GM19351 (cell line): ENCODE measurements around the gene TESK2.
"Not testable (repeated sequence)": the region's sequence is repeated elsewhere in the genome, so short reads cannot be mapped to it uniquely, and the experiment has no call there.

Source experiments
- ATAC-seq: cut with Tn5 transposase; IDR thresholded peaks from one replicate; pipeline ENCODE4 v1.9.1; 2021; ENCODE audit warnings: mild to moderate bottlenecking, moderate library complexity; ENCODE audit not compliant: unreplicated experiment

TESK2 gene

GRCh38 chr1:45474194-45474593 is 16.8 kb downstream of the TESK2 start:
- ATAC-seq, result not testable (repeated sequence)

DNA sequence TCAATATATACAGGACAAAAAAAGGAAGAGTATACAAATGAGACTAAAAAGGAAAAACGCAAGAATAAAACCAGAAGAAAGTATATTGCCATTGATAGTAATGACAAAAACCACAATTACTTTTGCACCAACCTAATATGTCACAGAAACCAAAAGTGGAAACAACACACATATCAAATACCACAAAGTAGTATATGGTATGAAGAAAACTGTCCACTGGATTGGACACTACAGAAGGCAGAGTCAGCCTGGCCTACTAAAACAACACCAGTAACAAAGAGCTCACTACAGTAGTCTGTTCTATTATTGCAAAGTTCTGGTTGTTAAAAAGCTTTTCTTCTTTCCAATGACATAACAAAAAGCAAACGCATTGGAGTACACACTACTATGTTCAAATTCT is 17.7 kb downstream of the TESK2 start:
- peak; percentile 53 for ATAC-seq

DNA sequence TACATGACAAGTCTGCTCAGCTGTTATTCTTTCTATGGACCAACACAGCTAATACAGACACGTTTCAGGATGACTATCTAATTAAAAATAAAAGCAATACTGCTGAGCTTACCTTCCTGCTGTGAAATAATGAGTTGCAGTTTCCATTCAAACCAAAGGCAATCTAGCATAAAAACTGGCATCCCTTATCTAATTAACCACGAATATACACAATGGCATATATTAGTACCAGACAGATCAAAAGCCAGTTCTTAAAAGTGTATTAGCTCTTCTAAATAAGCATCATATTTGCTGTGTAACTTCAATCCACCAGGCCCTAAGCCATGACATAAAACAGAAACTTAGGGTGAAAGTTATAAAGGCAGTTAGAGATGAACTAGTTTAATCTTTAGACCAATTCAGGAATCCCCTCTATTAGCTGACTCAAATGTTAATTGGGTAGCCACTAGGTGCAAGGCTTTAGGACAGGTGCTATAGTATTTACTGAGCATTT is 20.6 kb downstream of the TESK2 start:
- no peak for ATAC-seq

- peak; percentile 54 for ATAC-seq
Observed at GRCh38 chr1:45467353-45467752, 23.6 kb downstream of the TESK2 start.

DNA sequence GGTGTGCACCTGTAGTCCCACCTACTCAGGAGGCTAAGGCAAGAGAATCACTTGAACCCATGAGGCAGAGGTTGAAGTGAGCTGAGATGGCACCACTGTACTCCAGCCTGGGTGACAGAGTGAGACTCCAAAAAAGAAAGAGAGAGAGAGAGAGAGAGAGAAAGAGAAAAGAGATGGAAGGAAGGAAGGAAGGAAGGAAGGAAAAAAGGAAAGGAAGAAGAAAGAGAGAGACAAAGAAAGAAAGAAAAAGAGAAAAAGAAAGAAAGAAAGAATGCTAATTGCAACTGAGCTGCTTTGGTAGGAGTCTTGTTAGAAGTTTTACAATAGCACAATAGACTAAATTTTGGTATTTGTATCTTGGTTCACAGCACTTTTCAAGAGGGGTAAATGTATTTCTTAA is 25.7 kb downstream of the TESK2 start:
- ATAC-seq, result no peak

DNA sequence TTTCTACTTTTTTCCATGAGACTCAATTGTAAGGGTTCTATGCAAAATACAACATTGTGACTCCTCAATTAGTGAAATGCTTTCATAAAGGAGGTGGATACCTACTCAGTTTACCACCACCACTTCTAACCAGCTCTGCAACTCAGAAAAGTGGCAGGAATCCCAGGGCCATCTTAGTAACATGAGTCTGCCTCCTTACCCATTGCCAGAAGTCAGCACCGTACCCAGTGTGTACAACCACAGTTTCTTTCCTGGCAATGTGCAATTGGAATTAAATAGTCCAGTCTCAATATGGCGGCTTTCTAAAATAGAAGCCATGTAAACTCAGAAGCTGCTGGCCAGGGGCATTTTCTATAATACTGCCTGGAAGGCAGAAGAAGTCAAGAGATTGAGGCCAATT is 32.1 kb downstream of the TESK2 start:
- ATAC-seq, result no peak

DNA sequence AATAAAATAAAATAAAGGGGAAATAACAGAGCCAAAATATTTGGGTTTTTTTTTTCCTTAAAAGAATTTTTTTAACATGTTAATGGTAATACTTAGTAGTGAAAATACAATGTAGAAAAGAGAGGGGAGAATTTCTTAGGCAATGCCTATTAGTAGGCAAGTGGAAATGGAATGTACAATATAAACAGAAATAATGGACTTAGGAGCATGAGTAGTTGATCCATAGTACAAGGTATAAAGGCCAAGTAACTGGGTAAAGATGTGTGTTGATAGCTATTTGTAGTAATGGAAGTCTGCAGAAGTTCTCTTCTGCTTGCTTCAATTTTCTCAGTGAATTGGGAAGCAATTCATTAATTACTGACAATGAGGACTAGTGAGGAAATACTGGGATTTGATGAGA is 34.4 kb downstream of the TESK2 start:
- ATAC-seq, result no peak

DNA sequence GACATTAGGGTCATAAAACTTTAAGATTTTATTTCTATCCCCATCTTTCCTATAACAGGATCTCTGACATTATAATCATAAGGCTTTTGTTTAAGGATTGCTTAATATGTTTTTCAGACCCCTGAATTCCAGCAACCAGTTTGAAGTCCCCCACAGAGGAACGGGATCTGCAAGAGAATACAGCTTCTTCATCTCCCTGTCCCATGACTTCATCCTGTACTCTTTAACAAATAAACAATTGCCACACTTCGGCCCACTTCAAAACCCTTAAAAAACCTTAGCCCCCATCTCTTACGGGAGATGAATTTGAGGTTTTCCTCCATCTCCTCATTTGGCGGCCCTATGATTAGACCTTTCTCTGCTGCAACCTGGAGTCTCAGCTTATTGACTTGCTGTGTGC is 35.8 kb downstream of the TESK2 start:
- no peak for ATAC-seq

- ATAC-seq, result no peak
Observed at GRCh38 chr1:45454464-45454863, 36.5 kb downstream of the TESK2 start.

DNA sequence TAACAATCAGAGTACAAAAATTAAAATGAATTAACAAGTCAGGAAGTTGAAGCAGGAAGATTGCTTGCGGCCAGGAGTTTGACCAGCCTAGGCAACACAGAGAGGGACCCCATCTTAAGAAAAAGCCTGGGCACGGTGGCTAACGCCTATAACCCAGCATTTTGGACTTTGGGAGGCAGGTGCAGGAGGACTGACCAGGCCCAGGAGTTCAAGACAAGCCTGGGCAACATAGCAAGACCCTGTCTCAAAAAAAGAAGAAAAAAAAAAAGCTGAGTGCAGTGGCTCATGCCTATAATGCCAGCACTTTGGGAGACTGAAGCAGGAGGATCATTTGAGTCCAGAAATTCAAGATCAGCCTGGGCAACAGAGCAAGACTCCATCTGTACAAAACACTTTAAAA is 38.5 kb downstream of the TESK2 start:
- ATAC-seq, result no peak

GRCh38 chr1:45448357-45448756 is 42.6 kb downstream of the TESK2 start:
- no peak for ATAC-seq

- ATAC-seq, result no peak
Observed at GRCh38 chr1:45446950-45447672, 43.9 kb downstream of the TESK2 start.

- no peak for ATAC-seq
Observed at GRCh38 chr1:45446530-45446929, 44.4 kb downstream of the TESK2 start.

DNA sequence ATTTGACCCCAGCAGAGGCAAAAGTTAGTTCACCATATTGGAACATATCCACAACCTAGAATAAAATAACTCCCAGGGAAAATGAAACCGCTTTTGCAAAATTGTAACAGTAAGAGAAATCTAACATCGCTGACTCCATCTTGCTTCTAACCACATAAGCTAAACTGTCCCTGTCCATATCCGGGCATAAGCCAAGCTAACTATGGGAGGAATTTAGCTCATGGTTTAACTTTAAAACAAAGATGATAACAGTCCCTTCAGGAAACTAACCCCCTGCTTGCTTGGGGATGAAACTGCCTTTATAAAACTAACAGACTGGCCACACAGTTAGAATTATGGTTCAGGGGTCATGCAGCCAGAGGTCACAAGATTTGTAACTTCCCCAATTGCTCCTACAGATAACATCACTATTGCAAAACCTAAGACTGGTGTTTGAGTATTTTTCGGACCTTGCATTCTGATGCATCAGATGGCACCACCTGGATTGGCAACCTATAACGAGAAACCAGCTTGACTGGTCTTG is 46.3 kb downstream of the TESK2 start:
- no peak for ATAC-seq

DNA sequence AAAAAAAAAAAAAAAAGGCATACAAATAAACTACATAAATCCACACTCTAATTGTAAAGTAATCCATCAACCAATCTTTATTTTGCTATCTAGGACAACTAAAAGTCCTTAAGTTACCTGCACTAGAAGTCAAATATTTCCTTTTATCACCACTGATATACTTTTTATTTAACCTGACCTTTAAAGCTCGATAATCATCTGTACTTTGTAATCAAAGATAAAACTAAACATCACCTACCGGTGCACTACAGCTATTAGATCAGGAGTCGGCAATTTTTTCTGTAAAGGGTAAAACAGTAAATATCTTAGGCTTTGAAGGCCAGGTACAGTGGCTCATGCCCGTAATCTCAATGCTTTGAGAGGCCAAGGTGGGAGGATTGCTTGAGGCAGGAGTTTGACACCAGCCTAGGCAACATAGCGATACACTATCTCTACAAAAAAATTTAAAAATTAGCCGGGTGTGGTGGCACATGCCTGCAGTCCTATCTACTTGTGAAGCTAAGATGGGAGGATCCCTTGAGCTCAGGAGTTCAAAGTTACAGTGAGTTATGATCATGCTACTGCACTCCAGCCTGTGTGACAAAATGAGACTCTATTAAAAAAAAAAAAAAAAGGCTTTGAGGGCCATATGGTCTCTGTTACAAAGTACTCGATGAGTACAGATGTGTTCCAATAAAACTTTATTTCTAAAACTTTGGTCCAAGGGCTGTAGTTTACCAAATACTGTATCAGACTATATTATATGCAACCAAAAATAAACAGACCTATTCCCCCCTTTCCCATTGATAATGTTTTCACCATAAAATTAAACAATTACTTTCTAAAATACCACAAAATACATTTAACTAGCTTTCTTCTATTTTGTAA is 47.1 kb downstream of the TESK2 start:
- ATAC-seq, result no peak

GRCh38 chr1:45442272-45442671 is 48.7 kb downstream of the TESK2 start:
- no peak for ATAC-seq

DNA sequence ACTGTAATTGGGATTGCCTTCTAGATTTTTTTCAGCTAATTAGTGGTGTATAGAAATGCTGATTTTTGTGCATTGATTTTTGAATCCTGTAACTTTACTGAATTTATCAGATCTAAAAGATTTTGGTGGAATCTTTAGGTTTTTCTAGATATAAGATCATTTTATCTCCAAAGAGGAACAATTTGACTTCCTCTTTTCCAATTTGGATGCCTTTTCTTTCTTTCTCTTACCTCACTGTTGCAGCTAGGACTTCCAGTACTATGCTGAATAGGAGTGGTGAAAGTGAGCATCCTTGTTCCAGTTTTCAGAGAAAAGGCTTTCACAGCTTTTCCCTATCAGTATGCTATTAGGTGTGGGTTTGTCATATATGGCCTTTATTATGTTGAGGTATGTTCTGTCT is 53.6 kb downstream of the TESK2 start:
- ATAC-seq, result no peak

GRCh38 chr1:45430490-45430889 is 60.5 kb downstream of the TESK2 start:
- no peak for ATAC-seq

DNA sequence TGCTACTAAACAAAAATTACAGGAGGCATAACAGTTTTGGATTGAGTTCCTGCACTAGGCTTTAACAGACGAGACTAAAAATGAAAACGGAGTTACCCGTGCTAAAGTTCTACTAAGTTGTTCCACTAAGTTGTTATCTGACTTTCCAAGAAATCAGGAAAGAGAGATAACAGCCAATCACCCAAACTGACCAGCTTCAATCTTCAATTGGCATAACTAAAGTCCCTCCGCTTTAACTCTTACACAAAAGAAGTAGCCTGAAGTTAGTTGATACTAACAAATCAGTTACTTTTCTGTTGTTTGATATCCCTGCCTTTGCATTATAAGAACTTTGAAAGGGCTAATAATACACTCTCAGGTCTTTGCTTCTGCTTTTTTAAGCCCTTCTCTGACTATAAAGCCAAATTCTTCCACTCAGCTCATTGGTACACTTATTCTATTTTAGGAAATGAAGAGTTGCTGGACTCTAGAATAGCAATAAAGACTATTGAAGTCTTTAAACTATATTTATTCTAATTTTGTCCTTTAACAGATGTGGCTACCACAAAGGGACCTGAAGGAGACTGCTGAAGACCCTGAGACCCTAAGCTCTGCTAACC is 61.3 kb downstream of the TESK2 start:
- no peak for ATAC-seq

GRCh38 chr1:45423906-45424678 is 66.9 kb downstream of the TESK2 start:
- ATAC-seq, result no peak

- no peak for ATAC-seq
Observed at GRCh38 chr1:45421935-45422334, 69.0 kb downstream of the TESK2 start.
